Caco-2 (cell line): Measurements from ENCODE around the gene PROSER3. TPM values are rescaled to one million over a fixed set of nuclear protein-coding genes. Genes with fewer than 3 reads are reported as not detected.

Source experiments
- BruUV-seq: library from RNA; stranded (reverse); fragments of 400-500 nt; replicated peaks from 2 replicates; lab custom pipeline; 2021; lab: Mats Ljungman, UMichigan
- CTCF ChIA-PET: fragments of 300-600 bp; sonication (Branson Sonifier 250); formaldehyde crosslinking; loops from one replicate; lab custom pipeline; 2022; ENCODE audit warnings: antibody characterized with exemption; lab: Charles Lee
- POLR2A ChIA-PET: fragments of 300-600 bp; sonication (Branson Sonifier 250); formaldehyde crosslinking; loops from one replicate; lab custom pipeline; 2022; ENCODE audit warnings: antibody characterized with exemption; lab: Charles Lee
- DNase-seq, 2 experiments: peaks; one replicate each; pipeline versions ENCODE4 v3.0.0 to v3.0.0-alpha.2; 2020 to 2022
- H3K27me3 ChIP-seq: replicated peaks from 2 replicates; pipeline ENCODE4 v1.6.0; 2011; ENCODE audit warnings: low read length; ENCODE audit not compliant: control insufficient read depth, insufficient read depth
- H3K36me3 ChIP-seq: 2 replicates; pipeline ENCODE4 v1.5.1; 2011; ENCODE audit warnings: low read length; ENCODE audit not compliant: control insufficient read depth, insufficient read depth
- H3K4me1 ChIP-seq: fragments of 250-450 bp; sonication (Bioruptor Pico); 2 replicates; pipeline ENCODE4 v1.5.1; 2020; ENCODE audit warnings: mild to moderate bottlenecking
- H3K4me3 ChIP-seq: 2 replicates; pipeline ENCODE4 v1.5.1; 2011; ENCODE audit warnings: low read depth, mild to moderate bottlenecking, control low read depth, low read length
- H3K9me3 ChIP-seq: fragments of 250-450 bp; sonication (Bioruptor Pico); 2 replicates; pipeline ENCODE4 v1.5.1; 2020; ENCODE audit warnings: mild to moderate bottlenecking, moderate library complexity
- H3K27ac Mint-ChIP-seq: one replicate; pipeline ENCODE4 v1.8.0; 2022; ENCODE audit warnings: mixed read lengths; ENCODE audit not compliant: unreplicated experiment
- H3K27me3 Mint-ChIP-seq: one replicate; pipeline ENCODE4 v1.8.0; 2022; ENCODE audit warnings: mixed read lengths; ENCODE audit not compliant: insufficient read depth, unreplicated experiment
- H3K36me3 Mint-ChIP-seq: one replicate; pipeline ENCODE4 v1.8.0; 2022; ENCODE audit warnings: mild to moderate bottlenecking, mixed read lengths; ENCODE audit not compliant: insufficient read depth, unreplicated experiment
- H3K4me1 Mint-ChIP-seq: one replicate; pipeline ENCODE4 v1.8.0; 2022; ENCODE audit warnings: low read depth, mixed read lengths; ENCODE audit not compliant: unreplicated experiment
- H3K4me3 Mint-ChIP-seq: one replicate; pipeline ENCODE4 v1.8.0; 2022; ENCODE audit warnings: mild to moderate bottlenecking, moderate library complexity, mixed read lengths; ENCODE audit not compliant: unreplicated experiment
- H3K9me3 Mint-ChIP-seq: one replicate; pipeline ENCODE4 v1.8.0; 2022; ENCODE audit warnings: mixed read lengths; ENCODE audit not compliant: unreplicated experiment
- CTCF ChIP-seq, 2 experiments: fragments of 200-600 bp in 1 of 2; IDR thresholded peaks; 1 replicate in 1 of 2; 2 replicates in 1 of 2; pipeline versions ENCODE4 v1.5.1 to v1.8.0; 2011 to 2022; ENCODE audit warnings: antibody characterized with exemption in 1 of 2, control low read depth in 1 of 2, inconsistent platforms in 1 of 2, low read depth in 1 of 2, low read length in 1 of 2, mild to moderate bottlenecking in 1 of 2, moderate library complexity in 1 of 2; ENCODE audit not compliant: insufficient read depth in 1 of 2, severe bottlenecking in 1 of 2, unreplicated experiment in 1 of 2
- intact Hi-C: fragments of 100-400 bp; cut with micrococcal nuclease; formaldehyde crosslinking; loops from one replicate; pipeline ENCODE4 v1.10.0; 2022; ENCODE audit not compliant: unreplicated experiment
- total RNA-seq: library from RNA; stranded (reverse); gene quantifications from 2 replicates; pipeline ENCODE4 v1.2.3, GENCODE V29; 2022

PROSER3 gene
- total RNA-seq, 1 experiment from 2014 or later: 34.6 TPM

GRCh38 chr19:35717665-35718344, 40.2 kb upstream of the PROSER3 start, which contains the start of gene KMT2B:
Gene KMT2B (plus strand): TSS chr19:35718003. CDS start chr19:35718019, 16 bp downstream.
- H3K4me3 Mint-ChIP-seq: peak within 1 kb of the TSS; percentile 81
- no peaks in the 10 kb centered on the region for H3K27me3 Mint-ChIP-seq
- BruUV-seq: no TSS peak
- H3K27ac Mint-ChIP-seq: peak within 1 kb of the TSS; percentile 82
- H3K9me3 ChIP-seq: no peaks in the 10 kb centered on the region
- intact Hi-C loops: loop anchor here (1.0 to 5.0 kb wide), 8 partner anchors 16 to 213 kb away; partner anchors contain the start of genes COX6B1 and LIN37
- no peaks in the 10 kb centered on the region for H3K27me3 ChIP-seq
- ChIA-PET POLR2A (interaction anchor here (1.0 kb wide), 1 partner anchor 22 kb away, joined by 4 read pairs; no protein-coding TSS in a partner anchor), CTCF (no interaction called here)
- H3K4me3 ChIP-seq: peak within 1 kb of the TSS; percentile 91
- no peak for TF ChIP-seq CTCF (IDR thresholded peaks at IDR 0.05; ENCODE audit: insufficient read depth in 1 of 2, low read depth in 1 of 2, low read length in 1 of 2, severe bottlenecking in 1 of 2, unreplicated experiment in 1 of 2)
- H3K4me1 ChIP-seq: peaks cover 8% of the 10 kb centered on the region
- DNase-seq: peak in 1 of 2 experiments; percentile 98
- peaks cover 16% of the 10 kb centered on the region for H3K4me1 Mint-ChIP-seq
- H3K36me3 ChIP-seq: peaks cover 1% of the 10 kb centered on the region; the same call in 1 of the 2 replicates
- peaks cover 34% of the 10 kb centered on the region for H3K36me3 Mint-ChIP-seq
- no peaks in the 10 kb centered on the region for H3K9me3 Mint-ChIP-seq

- no peaks in the 10 kb centered on the region for H3K9me3 Mint-ChIP-seq
- peaks cover 40% of the 10 kb centered on the region for H3K36me3 Mint-ChIP-seq
- CTCF ChIA-PET: interaction anchor here (0.6 to 1.0 kb wide), 2 partner anchors 22 to 260 kb away, joined by 3 to 5 read pairs; no protein-coding TSS in a partner anchor
- peak in 1 of 2 experiments; percentile 42 for DNase-seq
- Histone ChIP-seq H3K4me3 (peak overlapping the region; percentile 79), H3K27me3 (no peaks in the 10 kb centered on the region), H3K4me1 (peaks cover 8% of the 10 kb centered on the region), H3K9me3 (no peaks in the 10 kb centered on the region), H3K36me3 (peaks cover 4% of the 10 kb centered on the region)
- H3K4me1 Mint-ChIP-seq: peaks cover 16% of the 10 kb centered on the region
- no peak for TF ChIP-seq CTCF (IDR thresholded peaks at IDR 0.05; ENCODE audit: insufficient read depth in 1 of 2, low read depth in 1 of 2, low read length in 1 of 2, severe bottlenecking in 1 of 2, unreplicated experiment in 1 of 2)
- POLR2A ChIA-PET: interaction anchor here (0.5 to 1.0 kb wide), 3 partner anchors 22 to 209 kb away, joined by 3 to 5 read pairs (median 4); no protein-coding TSS in a partner anchor
- peak overlapping the region; percentile 70 for H3K27ac Mint-ChIP-seq
- intact Hi-C loops: loop anchor here (5.0 kb wide), 1 partner anchor 71 kb away; the partner anchor contains the start of gene COX6B1
- H3K4me3 Mint-ChIP-seq: peak overlapping the region; percentile 79
- no peaks in the 10 kb centered on the region for H3K27me3 Mint-ChIP-seq
- BruUV-seq: TSS peak; percentile 28
Measured at GRCh38 chr19:35718345-35719041, 39.5 kb upstream of the PROSER3 start.
